Motor neuron (in vitro differentiated cells): ENCODE results near the gene ELOVL7. TPM values are rescaled to one million over a fixed set of nuclear protein-coding genes. Genes with fewer than 3 reads are reported as not detected.
A peak's percentile ranks its signal among the peaks of the same experiment; 100 is the strongest.

Experiments used
- ATAC-seq, 8 experiments: fragments of 200-7000 bp; cut with Tn5 transposase; replicated peaks in 6 of 8; 2 replicates each; pipeline ENCODE4 v1.8.0; 2021; ENCODE audit warnings: mild to moderate bottlenecking in 8 of 8, moderate library complexity in 8 of 8
- H3K27ac ChIP-seq, 2 donors: fragments of 250-450 bp; sonication (Bioruptor Pico); 2 replicates each; pipeline ENCODE4 v1.9.0; 2021; ENCODE audit warnings: antibody characterized with exemption in 2 of 2, mild to moderate bottlenecking in 2 of 2, moderate library complexity in 1 of 2
- H3K4me1 ChIP-seq, 2 donors: fragments of 250-450 bp; sonication (Bioruptor Pico); replicated peaks in 1 of 2; 2 replicates each; pipeline ENCODE4 v1.6.1; 2021; ENCODE audit warnings: antibody characterized with exemption in 2 of 2, mild to moderate bottlenecking in 2 of 2, moderate library complexity in 1 of 2
- H3K4me3 ChIP-seq, 5 donors: fragments of 250-450 bp; sonication (Bioruptor Pico); 2 replicates each; pipeline ENCODE4 v1.9.0; 2021; ENCODE audit warnings: antibody characterized with exemption in 5 of 5, mild to moderate bottlenecking in 5 of 5, moderate library complexity in 4 of 5
- WGBS, 10 experiments: fragments of 450-650 bp; shearing (Covaris generic); methylation state at CpG; one replicate each; pipeline ENCODE4 v1.0.0; 2022; 5-methylcytosine and 5-hydroxymethylcytosine counted together
- in situ Hi-C, 9 experiments: fragments of 400-800 bp; cut with MboI; loops; one replicate each; pipeline ENCODE4 v1.15.0; 2021; ENCODE audit warnings: low sequenced_read_pairs in 9 of 9, low pct_unique_long_range_greater_than_20kb in 2 of 9; ENCODE audit not compliant: unreplicated experiment in 9 of 9
- total RNA-seq, 8 experiments: library from RNA; unstranded; fragments of 300-600 nt; gene quantifications; 2 replicates each; pipeline versions ENCODE4 v1.2.3 to v1.2.4, GENCODE V29; 2022

ELOVL7 gene
- total RNA-seq, 8 experiments from 2014 or later: 0.08 to 5.4 (median 1.4) TPM

DNA sequence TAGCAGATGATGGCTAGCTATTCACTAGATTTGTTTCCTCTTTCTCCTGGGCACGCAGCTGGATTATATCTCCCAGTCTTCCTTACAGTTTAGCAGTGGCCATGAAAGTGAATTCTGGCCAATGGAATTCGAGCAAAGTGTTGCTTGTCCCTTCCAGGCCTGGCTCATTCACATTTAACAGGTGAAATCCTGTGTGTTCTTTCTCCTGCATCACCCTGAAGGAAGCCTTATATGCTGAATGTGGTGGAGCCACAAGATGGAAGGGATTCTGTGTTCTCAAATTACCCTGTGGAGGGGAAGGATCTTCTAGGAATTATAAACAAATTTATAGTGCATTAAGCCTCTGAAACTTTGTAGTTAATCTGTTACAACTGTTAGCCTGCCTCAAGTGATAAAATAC is 8.2 kb upstream of the ELOVL7 start:
- 5 to 100% (median 80%) methylated on average over 1 to 2 of the region's 2 CpGs; no CpG with 5 or more reads in 5 of the 10 experiments for WGBS, 10 experiments
- no peak for ATAC-seq
- H3K27ac ChIP-seq: no peak overlapping the region

DNA sequence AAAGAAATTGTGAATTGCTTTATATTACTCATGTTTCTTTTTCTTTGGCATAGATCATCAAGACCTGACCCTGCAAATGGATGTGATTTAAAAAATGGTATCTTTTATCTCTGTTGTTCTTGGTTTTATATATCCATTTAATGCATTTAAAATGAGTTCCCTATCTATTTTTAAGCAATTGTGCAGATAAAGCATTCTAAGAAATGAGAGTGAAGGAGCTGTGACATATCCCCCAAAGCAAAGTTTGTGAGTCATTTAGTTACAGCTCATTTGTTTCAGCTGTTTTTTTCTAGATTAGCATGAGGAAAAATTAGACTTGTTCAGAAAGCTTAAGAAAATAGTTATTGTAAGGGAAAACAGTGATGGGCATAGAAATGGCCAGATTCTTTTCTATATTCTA is 7.6 kb upstream of the ELOVL7 start:
- Histone ChIP-seq H3K4me3 (no peak overlapping the region), H3K4me1 (no peaks in the 10 kb centered on the region), H3K27ac (no peak overlapping the region)
- no peak for ATAC-seq
- in situ Hi-C loops: no loop called here

More for the DNA sequence above, 8.2 kb upstream of the ELOVL7 start:
- Histone ChIP-seq H3K4me1 (no peaks in the 10 kb centered on the region), H3K4me3 (no peak overlapping the region)
- in situ Hi-C loops: no loop called here

DNA sequence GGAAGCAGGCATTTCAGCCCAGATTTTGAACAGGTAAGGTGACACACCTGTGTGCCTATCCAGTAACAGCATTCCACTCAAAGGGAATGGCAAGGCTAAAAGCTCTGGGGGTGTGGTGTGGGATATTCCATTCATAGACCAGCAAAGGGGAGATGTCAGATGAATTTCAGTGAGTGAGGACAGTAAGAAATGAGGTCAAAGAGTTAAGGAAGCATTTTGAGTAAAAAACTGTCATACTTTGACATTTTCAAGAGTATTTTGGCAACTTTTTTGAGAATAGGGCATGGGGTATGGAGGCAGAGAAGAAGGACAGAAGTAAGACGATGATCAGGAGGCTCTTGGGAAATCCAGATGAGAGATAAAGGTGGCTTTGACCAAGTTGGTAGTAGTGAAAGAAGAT is 2.2 kb upstream of the ELOVL7 start:
- WGBS, 10 experiments: 6 to 100% (median 92%) methylated on average over 1 of the region's 1 CpG; no CpG with 5 or more reads in 3 of the 10 experiments
- in situ Hi-C loops: no loop called here

GRCh38 chr5:60843386-60843935 is 608 bp downstream of the ELOVL7 start:
- Histone ChIP-seq H3K4me3 (peak overlapping the region; percentile 50 to 76 (median 56)), H3K27ac (no peak overlapping the region), H3K4me1 (peaks cover 4 to 6% of the 10 kb centered on the region in 2 donors)
- 0 to 17% (median 0%) methylated on average over 2 to 23 of the region's 49 CpGs; no CpG with 5 or more reads in 4 of the 10 experiments for WGBS, 10 experiments
- ATAC-seq: peak; percentile 15 to 54 (median 42)
- in situ Hi-C loops: no loop called here

More for the DNA sequence above, 2.2 kb upstream of the ELOVL7 start:
- no peak overlapping the region for H3K4me3 ChIP-seq
- no peak overlapping the region for H3K27ac ChIP-seq
- peaks cover 4 to 6% of the 10 kb centered on the region in 2 donors for H3K4me1 ChIP-seq
- no peak for ATAC-seq

DNA sequence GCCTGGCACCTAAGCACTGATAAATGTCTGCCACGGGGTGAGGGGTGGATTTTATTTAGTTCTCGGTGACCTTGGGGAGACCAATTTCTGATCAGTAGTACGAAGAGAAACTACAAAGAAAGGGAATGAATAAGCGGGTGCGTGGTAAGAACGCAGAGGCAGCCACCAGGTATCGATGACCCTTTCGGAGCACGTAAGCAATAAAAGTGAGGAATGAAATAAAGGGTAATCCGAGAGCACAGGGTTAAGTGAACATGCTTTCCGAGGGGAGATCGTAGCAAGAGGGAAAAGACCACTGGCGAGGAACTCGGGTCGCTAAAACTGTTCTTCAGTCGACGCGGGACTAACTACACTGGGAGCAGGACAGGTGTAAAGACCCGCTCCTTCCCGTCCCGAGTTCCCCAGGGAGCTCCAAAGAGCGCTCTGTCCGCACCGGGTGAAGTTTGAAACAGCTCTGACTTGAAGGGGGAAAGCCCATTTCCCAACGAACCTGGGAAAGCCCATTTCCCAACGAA is 1.1 kb downstream of the ELOVL7 start:
- in situ Hi-C loops: no loop called here
- peak in 2 of 8 experiments; percentile 7 to 23 for ATAC-seq
- Histone ChIP-seq H3K27ac (no peak overlapping the region), H3K4me3 (peak overlapping the region; percentile 50 to 76 (median 56)), H3K4me1 (peaks cover 4 to 6% of the 10 kb centered on the region in 2 donors)
- WGBS, 10 experiments: 3 to 35% (median 5%) methylated on average over 4 to 24 of the region's 26 CpGs

GRCh38 chr5:60841361-60841760 is 2.7 kb downstream of the ELOVL7 start:
- peaks cover 4 to 6% of the 10 kb centered on the region in 2 donors for H3K4me1 ChIP-seq
- no peak overlapping the region for H3K4me3 ChIP-seq
- 27 to 94% (median 71%) methylated on average over 1 to 2 of the region's 2 CpGs for WGBS, 10 experiments
- ATAC-seq: no peak
- no peak overlapping the region for H3K27ac ChIP-seq
- in situ Hi-C loops: no loop called here

GRCh38 chr5:60836131-60836530 is 7.9 kb downstream of the ELOVL7 start:
- no peak overlapping the region for H3K27ac ChIP-seq
- 16 to 70% (median 45%) methylated on average over 1 to 3 of the region's 3 CpGs for WGBS, 10 experiments
- no peak for ATAC-seq
- in situ Hi-C loops: no loop called here
- no peak overlapping the region for H3K4me3 ChIP-seq
- H3K4me1 ChIP-seq: no peaks in the 10 kb centered on the region

- Histone ChIP-seq H3K4me3 (no peak overlapping the region), H3K27ac (no peak overlapping the region), H3K4me1 (no peaks in the 10 kb centered on the region)
- WGBS, 10 experiments: 32 to 98% (median 66%) methylated on average over 1 to 5 of the region's 5 CpGs; no CpG with 5 or more reads in 1 of the 10 experiments
- in situ Hi-C loops: no loop called here
- peak in 1 of 8 experiments; percentile 31 for ATAC-seq
Observed at GRCh38 chr5:60835554-60835953, 8.5 kb downstream of the ELOVL7 start.

GRCh38 chr5:60833520-60833919 is 10.5 kb downstream of the ELOVL7 start:
- H3K27ac ChIP-seq: no peak overlapping the region
- ATAC-seq: no peak
- in situ Hi-C loops: no loop called here

GRCh38 chr5:60830581-60831127 is 13.4 kb downstream of the ELOVL7 start:
- no peak for ATAC-seq
- in situ Hi-C loops: no loop called here

More at GRCh38 chr5:60833520-60833919, 10.5 kb downstream of the ELOVL7 start:
- Histone ChIP-seq H3K4me3 (no peak overlapping the region), H3K4me1 (no peaks in the 10 kb centered on the region)

DNA sequence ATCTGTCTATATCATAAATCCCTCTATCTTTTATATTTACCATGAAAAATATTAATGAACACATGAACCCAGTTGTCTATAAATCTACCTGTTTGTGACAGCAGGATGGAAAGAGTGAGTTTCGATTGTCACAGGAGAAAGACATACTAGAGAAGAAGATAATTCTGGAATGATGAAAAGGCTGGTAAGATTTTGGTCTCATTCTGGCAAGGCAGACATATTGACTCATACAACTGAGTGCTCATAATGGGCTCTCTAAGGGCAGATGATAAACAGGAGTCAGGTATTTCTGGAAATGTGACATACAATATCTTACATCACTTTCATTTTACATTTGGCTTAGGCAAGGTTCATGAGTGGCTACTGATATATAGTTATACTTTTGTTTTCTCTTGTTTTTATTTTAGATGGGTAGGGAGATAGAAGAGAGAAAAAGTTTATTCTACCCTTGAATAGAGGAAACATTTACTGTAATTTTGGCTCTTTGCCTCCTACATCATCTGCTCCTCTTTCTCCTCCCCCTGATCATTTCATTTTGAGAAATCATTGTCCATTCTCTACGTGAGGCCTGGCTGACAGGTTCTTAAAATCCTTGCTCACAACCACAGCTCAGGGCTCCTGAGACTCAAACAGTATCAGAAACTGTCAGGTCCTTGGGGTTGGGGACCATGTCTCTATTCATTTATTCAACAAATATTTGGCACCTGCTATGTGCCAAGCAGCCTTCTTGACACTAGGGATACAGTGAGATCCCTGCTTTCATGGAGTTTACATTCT is 14.4 kb downstream of the ELOVL7 start:
- Histone ChIP-seq H3K27ac (no peak overlapping the region), H3K4me1 (no peaks in the 10 kb centered on the region), H3K4me3 (no peak overlapping the region)
- WGBS, 10 experiments: 13 to 100% (median 76%) methylated on average over 1 to 2 of the region's 2 CpGs; no CpG with 5 or more reads in 1 of the 10 experiments
- no peak for ATAC-seq
- in situ Hi-C loops: no loop called here

More at GRCh38 chr5:60830581-60831127, 13.4 kb downstream of the ELOVL7 start:
- H3K4me1 ChIP-seq: no peaks in the 10 kb centered on the region
- no peak overlapping the region for H3K27ac ChIP-seq
- H3K4me3 ChIP-seq: no peak overlapping the region

DNA sequence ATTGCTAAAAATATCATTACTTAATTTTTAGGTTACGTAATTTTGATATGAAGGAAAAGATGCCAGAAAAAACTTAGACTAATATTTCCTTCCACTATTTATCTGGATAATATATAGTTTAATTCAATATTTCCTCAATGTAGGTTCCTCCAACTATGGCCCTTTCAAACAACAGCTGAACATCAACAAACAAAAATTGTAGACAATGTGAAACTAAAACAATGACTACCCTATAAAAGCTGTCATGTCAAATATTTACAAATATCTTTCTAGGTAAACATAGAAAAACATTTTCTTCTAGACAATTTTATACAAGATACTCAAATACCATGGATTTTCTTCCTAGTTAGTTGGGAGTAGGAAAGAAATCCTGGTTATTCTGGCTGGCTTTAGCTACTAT is 16.9 kb downstream of the ELOVL7 start:
- 14 to 100% (median 91%) methylated on average over 1 of the region's 1 CpG; no CpG with 5 or more reads in 2 of the 10 experiments for WGBS, 10 experiments
- in situ Hi-C loops: no loop called here
- H3K4me3 ChIP-seq: no peak overlapping the region
- H3K4me1 ChIP-seq: no peaks in the 10 kb centered on the region
- no peak overlapping the region for H3K27ac ChIP-seq
- ATAC-seq: no peak

- Histone ChIP-seq H3K4me1 (no peaks in the 10 kb centered on the region), H3K4me3 (no peak overlapping the region), H3K27ac (no peak overlapping the region)
- in situ Hi-C loops: no loop called here
- ATAC-seq: no peak
Observed at GRCh38 chr5:60826653-60827052, 17.4 kb downstream of the ELOVL7 start.
